Mammary epithelial cell (primary cell): ENCODE results near the gene PSMD14.

ENCODE experiments used
- CTCF ChIP-seq, 2 donors: IDR thresholded peaks in 1 of 2; conservative IDR thresholded peaks in 1 of 2; 2 replicates each; pipeline ENCODE4 v1.5.1; 2011 to 2012; ENCODE audit warnings: inconsistent platforms in 2 of 2, low read length in 2 of 2, mild to moderate bottlenecking in 2 of 2, control low read depth in 1 of 2, low read depth in 1 of 2; ENCODE audit not compliant: insufficient read depth in 1 of 2; ENCODE audit errors: extremely low read depth in 1 of 2
- EZH2 ChIP-seq: IDR thresholded peaks from 2 replicates; pipeline ENCODE4 v1.6.1; 2012; ENCODE audit warnings: low read length, inconsistent platforms, borderline replicate concordance

GRCh38 chr2:161388146-161388779, 80.0 kb downstream of the PSMD14 start:
- TF ChIP-seq CTCF (conservative IDR thresholded peaks at IDR 0.05 in 1 of 2, IDR thresholded peaks at IDR 0.05 in 1 of 2; ENCODE audit: extremely low read depth in 1 of 2, insufficient read depth in 1 of 2, low read depth in 1 of 2, low read length in 2 of 2): no peak
- TF ChIP-seq EZH2: no peak
